Measurements from ENCODE around the gene PLEKHG4B. TPM values are rescaled to one million over a fixed set of nuclear protein-coding genes. Genes with fewer than 3 reads are reported as not detected.

The PLEKHG4B gene
- total RNA-seq, 2 donors from 2014 or later: 0.08 to 0.48 TPM

DNA sequence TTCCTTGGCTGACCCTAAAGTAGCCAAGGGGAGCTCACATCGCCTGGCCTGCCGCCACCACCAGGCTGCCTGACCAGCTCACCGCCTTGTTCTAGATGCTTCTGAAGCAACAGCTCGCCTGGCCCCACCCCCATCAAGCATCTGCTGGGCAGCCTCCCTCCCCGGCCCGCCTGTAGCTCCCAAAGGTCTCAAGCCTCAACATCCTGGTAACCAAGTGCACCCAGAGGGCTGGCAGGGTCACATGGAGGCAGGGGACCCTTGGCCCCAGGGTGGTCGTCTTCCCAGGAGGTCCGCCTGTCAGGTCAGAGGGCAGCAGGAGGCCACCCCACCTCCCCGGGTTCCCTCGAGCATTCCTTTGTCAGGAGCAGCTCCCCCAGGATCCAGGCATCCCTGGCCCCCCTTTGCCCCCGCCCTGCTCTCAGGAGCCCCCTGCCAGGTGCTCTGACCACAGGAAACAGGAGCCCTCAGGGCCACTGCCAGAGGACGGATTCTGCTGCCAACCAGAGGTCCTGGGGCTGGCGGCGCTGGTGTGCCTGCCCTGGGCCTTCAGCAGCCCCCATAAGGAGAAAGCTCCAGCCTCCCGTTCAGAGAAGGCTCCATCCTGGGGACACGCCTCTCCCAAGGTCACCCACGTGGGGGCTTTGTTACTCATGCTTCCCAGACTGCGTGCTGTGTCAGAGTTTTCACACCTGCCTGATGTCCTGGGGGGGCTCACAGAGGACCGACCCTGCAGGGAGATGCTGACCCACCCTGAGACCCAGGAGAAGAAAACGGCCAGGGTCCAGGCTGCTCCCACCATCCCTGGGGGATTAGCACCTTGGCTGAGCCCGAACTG, 95.9 kb downstream of the PLEKHG4B start:
- Histone ChIP-seq H3K9me3 (no peaks in the 10 kb centered on the region), H3K27ac (peak overlapping the region; percentile 93 to 94), H3K36me3 (no peaks in the 10 kb centered on the region), H3K27me3 (no peaks in the 10 kb centered on the region), H3K4me3 (peak overlapping the region in 1 of 2 donors; percentile 26), H3K4me1 (peaks cover 0 to 40% of the 10 kb centered on the region in 2 donors)
- DNase-seq (ENCODE audit: low spot score): no peak
- TF ChIP-seq, protein P1, sequence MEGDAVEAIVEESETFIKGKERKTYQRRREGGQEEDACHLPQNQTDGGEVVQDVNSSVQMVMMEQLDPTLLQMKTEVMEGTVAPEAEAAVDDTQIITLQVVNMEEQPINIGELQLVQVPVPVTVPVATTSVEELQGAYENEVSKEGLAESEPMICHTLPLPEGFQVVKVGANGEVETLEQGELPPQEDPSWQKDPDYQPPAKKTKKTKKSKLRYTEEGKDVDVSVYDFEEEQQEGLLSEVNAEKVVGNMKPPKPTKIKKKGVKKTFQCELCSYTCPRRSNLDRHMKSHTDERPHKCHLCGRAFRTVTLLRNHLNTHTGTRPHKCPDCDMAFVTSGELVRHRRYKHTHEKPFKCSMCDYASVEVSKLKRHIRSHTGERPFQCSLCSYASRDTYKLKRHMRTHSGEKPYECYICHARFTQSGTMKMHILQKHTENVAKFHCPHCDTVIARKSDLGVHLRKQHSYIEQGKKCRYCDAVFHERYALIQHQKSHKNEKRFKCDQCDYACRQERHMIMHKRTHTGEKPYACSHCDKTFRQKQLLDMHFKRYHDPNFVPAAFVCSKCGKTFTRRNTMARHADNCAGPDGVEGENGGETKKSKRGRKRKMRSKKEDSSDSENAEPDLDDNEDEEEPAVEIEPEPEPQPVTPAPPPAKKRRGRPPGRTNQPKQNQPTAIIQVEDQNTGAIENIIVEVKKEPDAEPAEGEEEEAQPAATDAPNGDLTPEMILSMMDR (IDR thresholded peaks at IDR 0.05): no peak

DNA sequence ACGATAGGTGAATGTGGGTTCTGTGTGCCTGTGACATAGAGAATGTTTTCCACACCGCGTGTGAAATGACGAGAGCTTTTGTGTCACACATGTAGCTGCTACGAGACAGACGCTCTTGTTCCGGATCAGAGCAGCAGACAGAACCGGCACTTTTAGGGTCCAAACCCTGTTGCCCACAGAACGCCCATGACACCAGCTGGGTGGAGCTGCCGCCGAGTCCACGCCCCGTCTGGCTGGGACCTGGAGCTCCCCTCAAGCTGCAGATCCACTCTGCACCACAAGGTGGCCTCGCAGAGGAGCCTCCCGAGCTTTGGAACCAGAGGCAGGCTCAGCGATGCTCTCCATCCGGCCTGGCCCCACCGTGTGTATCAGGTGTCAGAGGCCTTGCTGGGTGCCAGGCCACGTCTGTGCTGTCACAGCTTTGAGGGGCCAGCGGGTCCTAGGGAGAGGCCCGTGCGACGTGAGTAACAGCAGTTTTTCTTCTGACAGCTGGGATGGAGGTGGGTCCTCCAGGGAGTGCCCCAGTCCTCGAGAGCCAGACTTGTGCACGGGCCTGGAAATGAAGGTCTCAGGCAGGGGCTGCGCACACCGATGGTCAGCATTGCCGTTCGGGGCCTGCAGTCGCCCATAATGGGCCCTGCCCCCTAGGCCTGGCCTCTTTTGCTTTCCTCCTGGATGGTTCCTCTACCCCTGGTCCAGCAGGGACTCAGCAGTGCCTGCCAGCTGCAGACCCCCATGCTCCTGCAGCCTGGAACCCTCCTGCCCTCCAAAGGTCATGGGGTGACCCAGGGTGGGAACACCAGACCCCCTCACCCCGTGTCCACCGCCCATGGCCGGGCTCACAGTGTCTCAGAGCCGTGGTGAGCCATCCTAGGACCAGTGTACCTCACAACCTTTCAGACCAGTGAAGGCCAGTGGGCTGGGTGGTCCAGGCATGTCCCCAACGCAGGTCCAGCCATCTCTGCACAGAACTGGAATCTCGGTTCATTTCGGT, 96.8 kb downstream of the PLEKHG4B start:
- peak overlapping the region in 1 of 2 donors; percentile 26 for H3K4me3 ChIP-seq
- H3K9me3 ChIP-seq: no peaks in the 10 kb centered on the region
- peak overlapping the region; percentile 93 to 94 for H3K27ac ChIP-seq
- peak; percentile 88 for DNase-seq (ENCODE audit: low spot score)
- H3K27me3 ChIP-seq: no peaks in the 10 kb centered on the region
- H3K4me1 ChIP-seq: peaks cover 0 to 46% of the 10 kb centered on the region in 2 donors
- no peaks in the 10 kb centered on the region for H3K36me3 ChIP-seq
- TF ChIP-seq, protein P1 (IDR thresholded peaks at IDR 0.05): peak; percentile 90 to 94

DNA sequence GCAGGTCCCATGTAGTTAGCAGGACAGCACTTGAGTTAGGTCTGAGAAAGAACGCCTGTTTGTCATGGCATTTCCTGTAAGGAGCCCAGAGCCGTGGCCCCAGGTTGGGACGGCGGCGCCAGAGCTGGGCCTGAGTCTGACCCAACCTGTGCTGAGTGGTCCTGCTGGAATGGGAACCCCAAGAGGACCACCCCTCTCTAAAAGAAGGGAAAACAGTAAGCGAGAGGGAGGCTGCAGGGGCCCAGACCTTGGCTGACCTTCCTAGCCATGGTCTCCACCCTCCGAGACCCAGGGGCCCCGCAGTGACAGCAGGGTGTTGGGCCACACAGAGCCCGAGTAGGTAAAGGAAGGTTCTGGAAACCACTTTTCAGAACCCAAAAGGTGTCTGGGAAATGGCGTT, 97.5 kb downstream of the PLEKHG4B start:
- Histone ChIP-seq H3K27ac (peak overlapping the region; percentile 93 to 94), H3K27me3 (no peaks in the 10 kb centered on the region), H3K4me3 (no peak overlapping the region), H3K9me3 (no peaks in the 10 kb centered on the region), H3K4me1 (peaks cover 0 to 48% of the 10 kb centered on the region in 2 donors), H3K36me3 (no peaks in the 10 kb centered on the region)
- no peak for DNase-seq (ENCODE audit: low spot score)
- TF ChIP-seq, protein P1 (IDR thresholded peaks at IDR 0.05): no peak

DNA sequence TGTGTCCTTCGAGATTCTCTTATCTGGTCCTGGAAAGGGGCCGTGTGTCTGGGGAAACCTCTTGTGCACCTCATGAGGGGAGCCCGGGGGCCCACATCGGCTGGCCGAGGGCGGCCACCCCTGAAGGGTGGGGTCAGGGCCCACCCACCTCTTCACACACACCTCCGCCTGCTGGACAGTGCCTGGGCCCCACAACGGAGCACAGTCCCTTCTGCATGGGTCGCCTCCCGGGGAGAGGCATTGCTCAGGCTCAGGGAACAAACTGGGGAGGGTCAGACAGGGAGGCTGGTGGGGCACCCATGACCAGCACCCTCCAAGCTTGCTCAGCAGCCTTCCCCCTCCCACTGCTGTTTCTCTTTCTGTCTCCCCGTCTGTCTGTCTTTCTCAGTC, 98.0 kb downstream of the PLEKHG4B start:
- Histone ChIP-seq H3K4me1 (peaks cover 0 to 53% of the 10 kb centered on the region in 2 donors), H3K4me3 (no peak overlapping the region), H3K9me3 (no peaks in the 10 kb centered on the region), H3K36me3 (no peaks in the 10 kb centered on the region), H3K27ac (peak overlapping the region; percentile 93 to 94), H3K27me3 (no peaks in the 10 kb centered on the region)
- no peak for DNase-seq (ENCODE audit: low spot score)
- TF ChIP-seq, protein P1 (IDR thresholded peaks at IDR 0.05): no peak

DNA sequence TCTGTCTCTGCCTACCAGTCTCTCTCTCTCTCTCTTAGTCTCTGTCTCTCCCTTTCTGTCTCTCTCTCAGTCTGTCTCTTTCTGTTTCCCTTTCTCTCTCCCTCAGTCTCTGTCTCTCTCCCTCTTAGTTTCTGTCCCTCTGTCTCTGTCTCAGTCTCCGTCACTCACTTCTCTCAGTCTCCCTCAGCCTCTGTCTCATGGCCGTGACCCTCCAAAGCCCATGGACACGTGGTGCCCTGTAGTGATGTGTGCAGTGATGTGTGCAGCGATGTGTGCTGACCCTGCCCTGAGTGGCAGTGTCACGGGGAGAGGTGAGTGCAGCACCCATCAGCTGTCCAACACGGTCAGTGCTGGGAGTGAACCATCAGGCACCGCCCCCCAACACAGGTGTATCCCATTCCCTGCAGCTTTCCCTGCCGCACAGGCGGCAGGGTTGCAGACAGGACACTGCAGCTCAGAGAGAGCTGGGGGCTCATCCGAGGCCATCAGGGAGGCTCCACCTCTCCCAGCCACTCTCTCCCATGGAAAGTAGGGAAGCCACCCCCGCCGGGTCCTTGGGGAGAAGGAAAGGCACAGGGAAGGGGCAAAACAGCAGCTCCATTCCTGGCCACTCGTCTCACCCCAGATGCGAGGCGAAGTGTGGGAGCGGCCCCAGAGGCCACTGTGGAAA, 98.5 kb downstream of the PLEKHG4B start:
- no peak for DNase-seq (ENCODE audit: low spot score)
- Histone ChIP-seq H3K27me3 (no peaks in the 10 kb centered on the region), H3K4me1 (peaks cover 0 to 55% of the 10 kb centered on the region in 2 donors), H3K27ac (peak overlapping the region; percentile 93 to 94), H3K4me3 (peak overlapping the region in 1 of 2 donors; percentile 37), H3K9me3 (no peaks in the 10 kb centered on the region), H3K36me3 (no peaks in the 10 kb centered on the region)
- TF ChIP-seq, protein P1 (IDR thresholded peaks at IDR 0.05): no peak

Measured in right atrium auricular region (tissue), 2 donors.